Neuronal stem cell (in vitro differentiated cells): Measurements from ENCODE around the gene HAX1.

Experiments used
- DNase-seq: peaks from one replicate; pipeline ENCODE4 v3.0.0-alpha.2; 2013; ENCODE audit warnings: low spot score
- H2AFZ ChIP-seq: one replicate; pipeline ENCODE4 v1.6.1; 2013; ENCODE audit warnings: mild to moderate bottlenecking, low read length, inconsistent platforms
- H2AK5ac ChIP-seq: 2 replicates; pipeline ENCODE4 v1.6.1; 2013; ENCODE audit warnings: low read depth, mild to moderate bottlenecking, inconsistent platforms, low read length, moderate library complexity, mixed read lengths
- H2BK120ac ChIP-seq: 2 replicates; pipeline ENCODE4 v1.6.1; 2013; ENCODE audit warnings: low read depth, mild to moderate bottlenecking, inconsistent platforms, low read length, moderate library complexity, mixed read lengths
- H2BK12ac ChIP-seq: one replicate; pipeline ENCODE4 v1.6.1; 2013; ENCODE audit warnings: low read length, inconsistent platforms
- H2BK15ac ChIP-seq: 2 replicates; pipeline ENCODE4 v1.6.1; 2013; ENCODE audit warnings: mild to moderate bottlenecking, low read length, inconsistent platforms, mixed read lengths
- H2BK5ac ChIP-seq: one replicate; pipeline ENCODE4 v1.6.1; 2013; ENCODE audit warnings: inconsistent platforms, mild to moderate bottlenecking, low read length, moderate library complexity
- H3K14ac ChIP-seq: one replicate; pipeline ENCODE4 v1.6.1; 2013; ENCODE audit warnings: low read length, inconsistent platforms
- H3K18ac ChIP-seq: 2 replicates; pipeline ENCODE4 v1.6.1; 2013; ENCODE audit warnings: low read length, inconsistent platforms
- H3K23ac ChIP-seq: 2 replicates; pipeline ENCODE4 v1.6.1; 2013; ENCODE audit warnings: low read depth, mild to moderate bottlenecking, mixed read lengths, low read length, inconsistent platforms; ENCODE audit not compliant: poor library complexity
- H3K27ac ChIP-seq: replicated peaks from 3 replicates; pipeline ENCODE4 v1.5.1; 2013; ENCODE audit warnings: low read length, inconsistent platforms
- H3K27me3 ChIP-seq, 3 experiments: 2 replicates each; pipeline ENCODE4 v1.6.1; 2013; ENCODE audit warnings: low read length in 3 of 3, mild to moderate bottlenecking in 2 of 3, inconsistent platforms in 1 of 3, low read depth in 1 of 3, mixed read lengths in 1 of 3, moderate library complexity in 1 of 3; ENCODE audit not compliant: control insufficient read depth in 3 of 3, insufficient read depth in 3 of 3
- H3K36me3 ChIP-seq, 2 donors: replicated peaks in 1 of 2; 2 replicates each; pipeline ENCODE4 v1.6.1; 2013; ENCODE audit warnings: low read length in 2 of 2; ENCODE audit not compliant: control insufficient read depth in 2 of 2, insufficient read depth in 2 of 2
- H3K4ac ChIP-seq: 2 replicates; pipeline ENCODE4 v1.6.1; 2013; ENCODE audit warnings: inconsistent platforms, mild to moderate bottlenecking, low read length, moderate library complexity
- H3K4me1 ChIP-seq, 2 donors: 1 replicate in 1 of 2; 2 replicates in 1 of 2; pipeline ENCODE4 v1.6.1; 2013; ENCODE audit warnings: low read length in 2 of 2, low read depth in 1 of 2; ENCODE audit not compliant: control insufficient read depth in 2 of 2, insufficient read depth in 1 of 2
- H3K4me2 ChIP-seq: one replicate; pipeline ENCODE4 v1.6.1; 2013; ENCODE audit warnings: mild to moderate bottlenecking, low read length, inconsistent platforms; ENCODE audit not compliant: insufficient read depth, poor library complexity, severe bottlenecking
- H3K4me3 ChIP-seq, 2 donors: 2 replicates each; pipeline ENCODE4 v1.5.1; 2013; ENCODE audit warnings: low read length in 2 of 2, mild to moderate bottlenecking in 2 of 2, inconsistent platforms in 1 of 2, moderate library complexity in 1 of 2
- H3K79me1 ChIP-seq: one replicate; pipeline ENCODE4 v1.6.1; 2013; ENCODE audit warnings: low read depth, mild to moderate bottlenecking, inconsistent platforms, low read length, moderate library complexity
- H3K9ac ChIP-seq: one replicate; pipeline ENCODE4 v1.6.1; 2013; ENCODE audit warnings: mild to moderate bottlenecking, low read depth, low read length, inconsistent platforms; ENCODE audit not compliant: poor library complexity
- H3K9me3 ChIP-seq, 2 donors: replicated peaks in 1 of 2; 2 replicates each; pipeline versions ENCODE3 to v1.6.1; 2013; ENCODE audit warnings: low read length in 2 of 2, mild to moderate bottlenecking in 2 of 2, inconsistent platforms in 1 of 2, low read depth in 1 of 2, mixed read lengths in 1 of 2, moderate library complexity in 1 of 2; ENCODE audit not compliant: control insufficient read depth in 2 of 2, insufficient read depth in 1 of 2
- H4K8ac ChIP-seq: one replicate; pipeline ENCODE4 v1.6.1; 2013; ENCODE audit warnings: low read depth, mild to moderate bottlenecking, inconsistent platforms, low read length, moderate library complexity
- H4K91ac ChIP-seq: one replicate; pipeline ENCODE4 v1.6.1; 2013; ENCODE audit warnings: low read length, low read depth, mild to moderate bottlenecking, inconsistent platforms; ENCODE audit not compliant: poor library complexity
- WGBS, 2 donors: extraction: QIAGEN DNeasy Blood & Tissue Kit; methylation state at CpG; one replicate each; pipeline ENCODE4 v1.1.7; 2013; ENCODE audit warnings: missing lambda C conversion rate in 2 of 2, mixed read lengths in 1 of 2; ENCODE audit not compliant: insufficient read length in 2 of 2, insufficient replicate concordance in 1 of 2; ENCODE audit errors: extremely low coverage in 2 of 2; 5-methylcytosine and 5-hydroxymethylcytosine counted together

HAX1 gene

GRCh38 chr1:154290921-154291320 is 18.5 kb downstream of the HAX1 start:
- no peaks in the 10 kb centered on the region for H3K36me3 ChIP-seq
- no peak overlapping the region for H2AK5ac ChIP-seq
- peaks cover 2 to 8% of the 10 kb centered on the region in 2 donors for H3K9me3 ChIP-seq
- no peak overlapping the region for H3K23ac ChIP-seq
- no peak overlapping the region for H3K9ac ChIP-seq
- H3K79me1 ChIP-seq, result no peaks in the 10 kb centered on the region
- no peak overlapping the region for H4K8ac ChIP-seq
- H4K91ac ChIP-seq, result no peak overlapping the region
- H2BK5ac ChIP-seq, result no peak overlapping the region
- H2BK12ac ChIP-seq, result no peak overlapping the region
- H2BK120ac ChIP-seq, result no peak overlapping the region
- WGBS, 2 donors, result no CpG with 5 or more reads among the region's 1 CpG
- peaks cover 0 to 2% of the 10 kb centered on the region in 2 donors for H3K4me1 ChIP-seq
- no peak overlapping the region for H2AFZ ChIP-seq
- H2BK15ac ChIP-seq, result no peak overlapping the region
- H3K14ac ChIP-seq, result no peak overlapping the region
- no peak overlapping the region for H3K27ac ChIP-seq
- no peak overlapping the region for H3K4me3 ChIP-seq
- no peak for DNase-seq
- H3K18ac ChIP-seq, result no peak overlapping the region
- no peaks in the 10 kb centered on the region for H3K27me3 ChIP-seq
- no peak overlapping the region for H3K4ac ChIP-seq
- no peak overlapping the region for H3K4me2 ChIP-seq

DNA sequence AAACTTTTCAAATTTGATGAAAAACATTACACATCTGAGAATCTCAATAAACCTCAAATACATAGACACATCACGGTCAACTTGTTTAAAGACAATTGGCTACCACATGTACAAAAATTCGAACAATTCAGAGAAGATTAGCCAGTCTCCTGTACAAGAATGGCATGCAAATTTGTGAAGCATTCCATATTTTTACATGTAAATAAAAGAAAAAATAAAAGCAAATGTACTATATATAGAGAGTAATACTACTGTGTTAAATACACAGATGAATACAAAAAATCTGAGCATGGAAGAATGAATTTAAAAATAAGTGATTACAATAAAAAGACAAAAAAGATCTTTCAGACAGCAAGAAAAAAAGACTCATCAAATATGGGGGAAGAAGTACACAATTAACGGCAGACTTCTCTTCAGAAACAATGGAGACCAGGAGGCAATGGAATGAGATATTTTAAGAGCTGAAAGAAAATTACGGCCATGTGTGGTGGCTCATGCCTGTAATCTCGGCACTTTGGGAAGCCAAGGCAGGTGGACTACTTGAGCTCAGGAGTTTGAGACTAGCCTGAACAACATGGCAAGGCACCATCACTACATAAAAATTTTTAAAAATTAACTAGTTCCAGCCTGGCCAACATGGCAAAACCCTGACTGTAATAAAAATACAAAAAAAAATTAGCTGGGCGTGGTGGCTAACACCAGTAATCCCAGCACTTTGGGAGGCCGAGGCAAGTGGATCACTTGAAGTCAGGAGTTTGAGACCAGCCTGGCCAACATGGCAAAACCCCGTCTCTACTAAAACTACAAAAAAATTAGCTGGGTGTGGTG is 23.2 kb downstream of the HAX1 start:
- Histone ChIP-seq H2BK120ac (no peak overlapping the region), H3K27me3 (no peaks in the 10 kb centered on the region), H3K18ac (no peak overlapping the region), H2BK12ac (no peak overlapping the region), H3K36me3 (no peaks in the 10 kb centered on the region), H3K4me3 (no peak overlapping the region), H3K9me3 (peaks cover 2 to 8% of the 10 kb centered on the region in 2 donors), H3K14ac (no peak overlapping the region), H2AFZ (no peak overlapping the region), H3K9ac (no peak overlapping the region), H3K79me1 (no peaks in the 10 kb centered on the region), H3K4ac (no peak overlapping the region), H3K27ac (no peak overlapping the region), H3K23ac (no peak overlapping the region), H2BK15ac (no peak overlapping the region), H3K4me1 (peaks cover 0 to 2% of the 10 kb centered on the region in 2 donors), H2BK5ac (no peak overlapping the region), H4K8ac (no peak overlapping the region), H2AK5ac (no peak overlapping the region), H3K4me2 (no peak overlapping the region), H4K91ac (no peak overlapping the region)
- no CpG with 5 or more reads among the region's 8 CpGs for WGBS, 2 donors
- DNase-seq, result no peak

- Histone ChIP-seq H2AFZ (no peak overlapping the region), H2AK5ac (no peak overlapping the region), H4K8ac (no peak overlapping the region), H2BK5ac (no peak overlapping the region), H3K4me2 (no peak overlapping the region), H3K9ac (no peak overlapping the region), H3K36me3 (no peaks in the 10 kb centered on the region), H3K27me3 (peaks cover 0 to 4% (median 0%) of the 10 kb centered on the region in 3 experiments), H3K9me3 (no peaks in the 10 kb centered on the region), H3K79me1 (no peaks in the 10 kb centered on the region), H4K91ac (no peak overlapping the region), H2BK120ac (no peak overlapping the region), H3K4ac (no peak overlapping the region), H2BK12ac (no peak overlapping the region), H3K14ac (no peak overlapping the region), H3K4me1 (no peaks in the 10 kb centered on the region), H3K18ac (no peak overlapping the region), H3K23ac (no peak overlapping the region), H3K4me3 (no peak overlapping the region), H2BK15ac (no peak overlapping the region), H3K27ac (no peak overlapping the region)
- DNase-seq, result no peak
- no CpG with 5 or more reads among the region's 1 CpG for WGBS, 2 donors
Measured at GRCh38 chr1:154301582-154301981, 29.2 kb downstream of the HAX1 start.

DNA sequence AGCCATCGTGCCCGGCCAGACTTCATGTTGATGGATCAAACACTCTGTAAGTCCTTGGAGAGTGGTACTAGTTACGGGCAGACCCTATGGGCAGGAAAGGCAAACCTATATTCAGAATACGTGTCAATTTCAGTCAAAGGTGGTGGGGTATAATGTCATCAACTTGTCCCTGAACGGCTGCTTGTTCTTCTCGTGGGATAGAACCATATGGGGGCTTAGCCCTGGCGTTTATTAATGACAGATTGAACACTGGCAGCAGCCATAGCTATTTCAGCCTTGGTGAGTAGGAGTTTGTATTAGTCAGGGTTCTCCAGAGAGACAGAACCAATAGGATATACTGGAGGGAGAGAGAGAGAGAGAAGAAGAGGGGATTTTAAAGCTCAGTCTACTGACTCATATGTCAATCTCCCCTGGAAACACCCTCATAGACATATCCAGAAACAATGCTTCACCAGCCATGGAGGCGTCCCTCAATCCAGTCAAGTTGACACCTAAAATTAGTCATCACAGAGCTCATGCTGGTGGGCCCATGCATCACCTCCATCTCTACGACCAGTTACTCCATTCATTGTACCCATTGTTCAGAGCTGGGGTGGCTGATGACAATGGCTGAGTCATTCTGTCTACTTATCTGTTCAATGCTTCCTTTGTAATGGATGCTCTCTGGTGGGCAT is 32.4 kb downstream of the HAX1 start:
- Histone ChIP-seq H2AFZ (no peak overlapping the region), H4K8ac (no peak overlapping the region), H3K4me1 (no peaks in the 10 kb centered on the region), H2BK12ac (no peak overlapping the region), H3K9me3 (no peaks in the 10 kb centered on the region), H3K14ac (no peak overlapping the region), H3K27me3 (peaks cover 0 to 4% (median 0%) of the 10 kb centered on the region in 3 experiments), H2BK120ac (no peak overlapping the region), H3K27ac (no peak overlapping the region), H3K36me3 (no peaks in the 10 kb centered on the region), H3K4ac (no peak overlapping the region), H2BK15ac (no peak overlapping the region), H3K4me2 (no peak overlapping the region), H2BK5ac (no peak overlapping the region), H4K91ac (no peak overlapping the region), H3K4me3 (no peak overlapping the region), H3K18ac (no peak overlapping the region), H3K9ac (no peak overlapping the region), H2AK5ac (no peak overlapping the region), H3K23ac (no peak overlapping the region), H3K79me1 (no peaks in the 10 kb centered on the region)
- WGBS, 2 donors, result no CpG with 5 or more reads among the region's 9 CpGs
- no peak for DNase-seq
